Astrocyte (in vitro differentiated cells and primary cell): ENCODE measurements around the gene TAAR8. TPM values are rescaled to one million over a fixed set of nuclear protein-coding genes. Genes with fewer than 3 reads are reported as not detected.

Experiments used
- total RNA-seq: library from RNA; stranded (reverse); gene quantifications from 2 replicates; pipeline ENCODE4 v1.2.1, GENCODE V29; 2021

The TAAR8 gene
- total RNA-seq, 1 donor from 2014 or later: not detected

Other genes starting within 250 kb of the TAAR8 start
- gene MOXD1, start 151.2 kb upstream of the TAAR8 start, total RNA-seq: 3.5 and 4.8 TPM in 2 replicates
- 60.6 and 62.1 TPM in 2 replicates for gene STX7, start 39.6 kb upstream of the TAAR8 start, total RNA-seq
- gene TAAR9, start 14.4 kb upstream of the TAAR8 start, total RNA-seq: not detected in 2 replicates
- not detected in 2 replicates for gene TAAR6, start 17.6 kb downstream of the TAAR8 start, total RNA-seq
- gene TAAR5, start 37.1 kb downstream of the TAAR8 start, total RNA-seq: not detected in 2 replicates
- gene TAAR2, start 71.6 kb downstream of the TAAR8 start, total RNA-seq: not detected in 2 replicates
- gene TAAR1, start 106.5 kb downstream of the TAAR8 start, total RNA-seq: not detected in 2 replicates
- gene VNN1, start 161.4 kb downstream of the TAAR8 start, total RNA-seq: 0.07 TPM in 1 of 2 replicates, not detected in the other
- gene VNN2, start 205.2 kb downstream of the TAAR8 start, total RNA-seq: 0.18 TPM in 1 of 2 replicates, not detected in the other
- gene SLC18B1, start 246.0 kb downstream of the TAAR8 start, total RNA-seq: 8.2 and 10.6 TPM in 2 replicates